Measurements from ENCODE around the gene CNOT4. TPM values are rescaled to one million over a fixed set of nuclear protein-coding genes. Genes with fewer than 3 reads are reported as not detected.

Gene CNOT4
- polyA plus RNA-seq, 2 of the 4 experiments (the other 2 are of a cell fraction) = 10.0 to 16.4 TPM

DNA sequence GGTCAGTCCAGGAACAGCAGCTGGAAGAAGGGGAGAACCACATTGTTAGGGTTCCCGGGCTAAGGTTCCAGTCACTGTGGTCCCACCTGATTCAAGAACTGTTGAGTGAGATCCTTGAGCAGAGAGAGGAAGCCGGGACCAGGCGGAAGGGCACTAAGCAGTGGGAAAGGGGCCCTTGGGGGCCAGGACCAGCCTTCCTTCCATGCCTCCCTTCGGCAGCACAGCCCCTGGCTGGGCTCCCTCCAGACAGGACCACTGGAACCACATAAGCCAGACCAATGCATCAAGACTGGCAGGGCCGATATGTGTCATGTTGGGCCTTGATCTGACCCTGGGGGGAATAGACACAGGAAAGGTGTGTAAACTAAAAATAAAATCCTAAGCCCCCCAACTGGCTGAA, 172.4 kb downstream of the CNOT4 start:
- DNase-seq (ENCODE audit: low read depth in 1 of 2, low spot score in 1 of 2) (no peak), ATAC-seq (no peak), FAIRE-seq (no peak)
- peaks cover 8% of the 10 kb centered on the region; the same call in 1 of the 3 replicates for H3K4me1 ChIP-seq
- H3K9me3 ChIP-seq = no peaks in the 10 kb centered on the region
- ChIA-PET POLR2A (no interaction called here), CTCF (interaction anchor here (1.4 to 12.7 kb wide), 2 partner anchors 58 to 308 kb away, joined by 3 to 388 read pairs; no protein-coding TSS in a partner anchor)
- H3K4me2 ChIP-seq = no peak overlapping the region
- 60% methylated on average over 5 of the region's 5 CpGs for WGBS (ENCODE audit: missing lambda C conversion rate)
- no peak overlapping the region for H3K4me3 ChIP-seq
- no peak overlapping the region for H3K27ac ChIP-seq
- TF ChIP-seq MAZ (IDR thresholded peaks at IDR 0.05; ENCODE audit: borderline replicate concordance, low read depth, low read length) (no peak), TP53 (CRISPR knock-in tag; IDR thresholded peaks at IDR 0.05) (no peak), ZSCAN20 (CRISPR knock-in tag; IDR thresholded peaks at IDR 0.05) (no peak), NR3C1 (IDR thresholded peaks at IDR 0.05) (no peak), RNF2 (IDR thresholded peaks at IDR 0.05; ENCODE audit: borderline replicate concordance, low read depth) (no peak), RFX5 (IDR thresholded peaks at IDR 0.05) (no peak), BHLHE40 (IDR thresholded peaks at IDR 0.05; ENCODE audit: low read depth, low read length) (no peak), PHF8 (IDR thresholded peaks at IDR 0.05; ENCODE audit: borderline replicate concordance, low read depth) (no peak), RARB (CRISPR knock-in tag; IDR thresholded peaks at IDR 0.05) (no peak), POLR2AphosphoS2 (conservative IDR thresholded peaks at IDR 0.05; ENCODE audit: low read length) (no peak), GATA3 (IDR thresholded peaks at IDR 0.05; ENCODE audit: borderline replicate concordance) (no peak), MAFK (IDR thresholded peaks at IDR 0.05; ENCODE audit: partially characterized antibody) (no peak), ZNF302 (CRISPR knock-in tag; IDR thresholded peaks at IDR 0.05) (no peak), JUN (IDR thresholded peaks at IDR 0.05) (no peak), CHD4 (IDR thresholded peaks at IDR 0.05; ENCODE audit: borderline replicate concordance) (no peak), POLR2A (IDR thresholded peaks at IDR 0.05; ENCODE audit: low read length) (no peak), EHF (CRISPR knock-in tag; IDR thresholded peaks at IDR 0.05) (no peak), SREBF2 (IDR thresholded peaks at IDR 0.05) (no peak)
- TF ChIP-seq, protein P1, sequence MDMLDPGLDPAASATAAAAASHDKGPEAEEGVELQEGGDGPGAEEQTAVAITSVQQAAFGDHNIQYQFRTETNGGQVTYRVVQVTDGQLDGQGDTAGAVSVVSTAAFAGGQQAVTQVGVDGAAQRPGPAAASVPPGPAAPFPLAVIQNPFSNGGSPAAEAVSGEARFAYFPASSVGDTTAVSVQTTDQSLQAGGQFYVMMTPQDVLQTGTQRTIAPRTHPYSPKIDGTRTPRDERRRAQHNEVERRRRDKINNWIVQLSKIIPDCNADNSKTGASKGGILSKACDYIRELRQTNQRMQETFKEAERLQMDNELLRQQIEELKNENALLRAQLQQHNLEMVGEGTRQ (IDR thresholded peaks at IDR 0.05) = no peak
- TF ChIP-seq, protein P2, sequence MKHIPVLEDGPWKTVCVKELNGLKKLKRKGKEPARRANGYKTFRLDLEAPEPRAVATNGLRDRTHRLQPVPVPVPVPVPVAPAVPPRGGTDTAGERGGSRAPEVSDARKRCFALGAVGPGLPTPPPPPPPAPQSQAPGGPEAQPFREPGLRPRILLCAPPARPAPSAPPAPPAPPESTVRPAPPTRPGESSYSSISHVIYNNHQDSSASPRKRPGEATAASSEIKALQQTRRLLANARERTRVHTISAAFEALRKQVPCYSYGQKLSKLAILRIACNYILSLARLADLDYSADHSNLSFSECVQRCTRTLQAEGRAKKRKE (CRISPR knock-in tag; IDR thresholded peaks at IDR 0.05; ENCODE audit: low read depth) = no peak

DNA sequence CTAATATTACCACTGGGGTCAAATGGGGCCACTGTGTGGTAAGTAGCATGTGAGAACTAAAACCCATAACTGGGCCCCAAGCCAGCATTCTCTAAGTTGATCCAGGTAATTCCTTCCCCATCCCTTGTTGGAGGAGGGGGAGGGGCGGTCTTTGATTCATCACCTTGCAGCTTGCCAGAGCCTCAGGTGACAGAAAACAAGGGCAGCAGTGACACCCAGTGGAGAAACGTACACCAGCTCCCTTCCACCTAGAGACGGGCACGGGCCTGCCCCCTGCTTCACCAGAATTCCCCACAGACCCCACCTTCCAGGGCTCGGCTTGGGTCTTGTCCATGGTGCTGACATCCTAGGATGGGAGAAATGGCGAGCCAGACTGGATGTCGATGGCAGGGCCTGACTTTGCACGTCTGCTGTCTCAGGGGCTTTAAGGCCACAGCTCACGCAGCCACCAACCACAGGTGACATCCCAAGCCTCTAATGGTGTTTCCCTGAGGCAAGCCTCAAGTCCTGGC, 174.2 kb downstream of the CNOT4 start:
- POLR2A ChIA-PET = interaction anchor here (1.3 kb wide), 1 partner anchor 54 kb away, joined by 7 read pairs; no protein-coding TSS in a partner anchor
- no peak for FAIRE-seq
- Histone ChIP-seq H3K4me2 (no peak overlapping the region), H3K4me1 (peaks cover 8% of the 10 kb centered on the region; the same call in 1 of the 3 replicates), H3K9me3 (no peaks in the 10 kb centered on the region), H3K4me3 (no peak overlapping the region), H3K27ac (peak overlapping the region; percentile 28 to 43; a peak in 2 of 6 replicates)
- peak; percentile 92 to 97 for ATAC-seq
- WGBS (ENCODE audit: missing lambda C conversion rate) = 35% methylated on average over 7 of the region's 9 CpGs
- peak; percentile 69 to 81 for DNase-seq (ENCODE audit: low read depth in 1 of 2, low spot score in 1 of 2)
- CTCF ChIA-PET = interaction anchor here (0.5 to 12.7 kb wide), 39 partner anchors 9 to 649 kb away, joined by 3 to 388 read pairs (median 5); no protein-coding TSS in a partner anchor
- no peak for TF ChIP-seq TP53 (CRISPR knock-in tag; IDR thresholded peaks at IDR 0.05)
- peak; percentile 95 for TF ChIP-seq SMC3 (IDR thresholded peaks at IDR 0.05)
- TF ChIP-seq POLR2AphosphoS2 (conservative IDR thresholded peaks at IDR 0.05; ENCODE audit: low read length) = no peak
- no peak for TF ChIP-seq CBX8 (IDR thresholded peaks at IDR 0.05)
- TF ChIP-seq, protein P1 (IDR thresholded peaks at IDR 0.05) = no peak
- TF ChIP-seq CHD2 (IDR thresholded peaks at IDR 0.05; ENCODE audit: low read length, partially characterized antibody) = no peak
- TF ChIP-seq, protein P3, sequence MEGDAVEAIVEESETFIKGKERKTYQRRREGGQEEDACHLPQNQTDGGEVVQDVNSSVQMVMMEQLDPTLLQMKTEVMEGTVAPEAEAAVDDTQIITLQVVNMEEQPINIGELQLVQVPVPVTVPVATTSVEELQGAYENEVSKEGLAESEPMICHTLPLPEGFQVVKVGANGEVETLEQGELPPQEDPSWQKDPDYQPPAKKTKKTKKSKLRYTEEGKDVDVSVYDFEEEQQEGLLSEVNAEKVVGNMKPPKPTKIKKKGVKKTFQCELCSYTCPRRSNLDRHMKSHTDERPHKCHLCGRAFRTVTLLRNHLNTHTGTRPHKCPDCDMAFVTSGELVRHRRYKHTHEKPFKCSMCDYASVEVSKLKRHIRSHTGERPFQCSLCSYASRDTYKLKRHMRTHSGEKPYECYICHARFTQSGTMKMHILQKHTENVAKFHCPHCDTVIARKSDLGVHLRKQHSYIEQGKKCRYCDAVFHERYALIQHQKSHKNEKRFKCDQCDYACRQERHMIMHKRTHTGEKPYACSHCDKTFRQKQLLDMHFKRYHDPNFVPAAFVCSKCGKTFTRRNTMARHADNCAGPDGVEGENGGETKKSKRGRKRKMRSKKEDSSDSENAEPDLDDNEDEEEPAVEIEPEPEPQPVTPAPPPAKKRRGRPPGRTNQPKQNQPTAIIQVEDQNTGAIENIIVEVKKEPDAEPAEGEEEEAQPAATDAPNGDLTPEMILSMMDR (IDR thresholded peaks at IDR 0.05) = peak; percentile 69
- TF ChIP-seq FOSL2 (IDR thresholded peaks at IDR 0.05) = no peak
- peak; percentile 49 for TF ChIP-seq FOSL2 (CRISPR knock-in tag; IDR thresholded peaks at IDR 0.05)
- TF ChIP-seq EHMT2 (IDR thresholded peaks at IDR 0.05; ENCODE audit: low read depth) = peak; percentile 77; the same call in 1 of the 2 replicates
- TF ChIP-seq HEYL (CRISPR knock-in tag; IDR thresholded peaks at IDR 0.05) = no peak
- no peak for TF ChIP-seq RARB (CRISPR knock-in tag; IDR thresholded peaks at IDR 0.05)
- TF ChIP-seq NPAS2 (CRISPR knock-in tag; IDR thresholded peaks at IDR 0.05; ENCODE audit: borderline replicate concordance) = no peak
- no peak for TF ChIP-seq HOXB5 (CRISPR knock-in tag; IDR thresholded peaks at IDR 0.05)
- TF ChIP-seq JUNB (IDR thresholded peaks at IDR 0.05) = no peak
- TF ChIP-seq RAD21 (conservative IDR thresholded peaks at IDR 0.05 in 1 of 2, IDR thresholded peaks at IDR 0.05 in 1 of 2) = peak; percentile 93 to 94
